T-helper 17 cell (primary cell): ENCODE results near the gene CHKA. TPM values are rescaled to one million over a fixed set of nuclear protein-coding genes. Genes with fewer than 3 reads are reported as not detected.
A peak's percentile ranks its signal among the peaks of the same experiment; 100 is the strongest.

Source experiments
- ATAC-seq: fragments of 150-1000 bp; cut with Tn5 transposase; 2 replicates; pipeline ENCODE4 v1.10.0; 2021; ENCODE audit warnings: mild to moderate bottlenecking, moderate library complexity
- DNase-seq, 3 donors: peaks; one replicate each; pipeline versions ENCODE4 v3.0.0 to v3.0.0-alpha.2; 2020 to 2021
- H3K9me3 ChIP-seq: one replicate; pipeline ENCODE4 v1.7.0; 2013; ENCODE audit warnings: low read length, mild to moderate bottlenecking; ENCODE audit not compliant: control insufficient read depth, poor library complexity, severe bottlenecking
- H3K27ac Mint-ChIP-seq: one replicate; pipeline ENCODE4 v1.8.0; 2022; ENCODE audit warnings: mild to moderate bottlenecking, moderate library complexity, mixed read lengths
- H3K27me3 Mint-ChIP-seq: one replicate; pipeline ENCODE4 v1.8.0; 2022; ENCODE audit warnings: mixed read lengths
- H3K36me3 Mint-ChIP-seq: one replicate; pipeline ENCODE4 v1.8.0; 2022; ENCODE audit warnings: low read depth, mixed read lengths
- H3K4me1 Mint-ChIP-seq: one replicate; pipeline ENCODE4 v1.8.0; 2022; ENCODE audit warnings: mild to moderate bottlenecking, mixed read lengths
- H3K4me3 Mint-ChIP-seq: one replicate; pipeline ENCODE4 v1.8.0; 2022; ENCODE audit warnings: mild to moderate bottlenecking, moderate library complexity, mixed read lengths
- total RNA-seq, 4 donors: library from RNA in 2 of 4; stranded (reverse) in 2 of 4; gene quantifications; one replicate each; pipeline ENCODE4 v1.2.3 and lab custom pipeline; 2022 to 2026

Gene CHKA
- total RNA-seq, 2 donors from 2014 or later, result 7.4 to 9.8 TPM

GRCh38 chr11:68040101-68040956 is 80.9 kb downstream of the CHKA start:
- Mint-ChIP-seq H3K27me3 (no peaks in the 10 kb centered on the region), H3K4me3 (peak overlapping the region; percentile 93), H3K4me1 (peaks cover 28% of the 10 kb centered on the region), H3K27ac (peak overlapping the region; percentile 89), H3K36me3 (no peaks in the 10 kb centered on the region)
- DNase-seq (no peak), ATAC-seq (peak; percentile 60)
- H3K9me3 ChIP-seq, result no peaks in the 10 kb centered on the region

GRCh38 chr11:68039526-68040086 is 81.6 kb downstream of the CHKA start:
- Mint-ChIP-seq H3K27ac (peak overlapping the region; percentile 89), H3K36me3 (no peaks in the 10 kb centered on the region), H3K4me1 (peaks cover 28% of the 10 kb centered on the region), H3K4me3 (peak overlapping the region; percentile 93), H3K27me3 (no peaks in the 10 kb centered on the region)
- DNase-seq, result no peak
- no peaks in the 10 kb centered on the region for H3K9me3 ChIP-seq
- peak; percentile 9 for ATAC-seq

- peak within 1 kb of the TSS; percentile 90 for H3K27ac Mint-ChIP-seq
Observed at GRCh38 chr11:68038718-68039525, 82.3 kb downstream of the CHKA start, which contains the start of gene TCIRG1. TCIRG1 (plus strand) TSS chr11:68039025; CDS start chr11:68041272, 2,247 bp downstream.

GRCh38 chr11:68038226-68038717 is 82.9 kb downstream of the CHKA start:
- H3K4me3 Mint-ChIP-seq, result peak overlapping the region; percentile 93
- peaks cover 25% of the 10 kb centered on the region for H3K4me1 Mint-ChIP-seq
- no peaks in the 10 kb centered on the region for H3K27me3 Mint-ChIP-seq
- no peak for ATAC-seq
- H3K9me3 ChIP-seq, result no peaks in the 10 kb centered on the region
- H3K27ac Mint-ChIP-seq, result peak overlapping the region; percentile 89
- DNase-seq, result no peak
- H3K36me3 Mint-ChIP-seq, result no peaks in the 10 kb centered on the region

More at GRCh38 chr11:68038718-68039525, 82.3 kb downstream of the CHKA start, which contains the start of gene TCIRG1:
- H3K9me3 ChIP-seq, result no peaks in the 10 kb centered on the region
- H3K36me3 Mint-ChIP-seq, result no peaks in the 10 kb centered on the region
- ATAC-seq, result peak; percentile 67
- H3K27me3 Mint-ChIP-seq, result no peaks in the 10 kb centered on the region
- DNase-seq, result peak in 2 of 3 donors; percentile 54 to 56
- H3K4me3 Mint-ChIP-seq, result peak within 1 kb of the TSS; percentile 93
- peaks cover 25% of the 10 kb centered on the region for H3K4me1 Mint-ChIP-seq

- Mint-ChIP-seq H3K4me3 (peak overlapping the region; percentile 65), H3K27me3 (no peaks in the 10 kb centered on the region), H3K27ac (peak overlapping the region; percentile 90), H3K36me3 (no peaks in the 10 kb centered on the region), H3K4me1 (peaks cover 25% of the 10 kb centered on the region)
- no peak for DNase-seq
- no peaks in the 10 kb centered on the region for H3K9me3 ChIP-seq
- ATAC-seq, result no peak
Observed at GRCh38 chr11:68037411-68038225, 83.6 kb downstream of the CHKA start.

GRCh38 chr11:68036717-68037239 is 84.4 kb downstream of the CHKA start:
- ATAC-seq, result peak; percentile 24
- H3K9me3 ChIP-seq, result no peaks in the 10 kb centered on the region
- H3K27ac Mint-ChIP-seq, result peak overlapping the region; percentile 90
- no peak overlapping the region for H3K4me3 Mint-ChIP-seq
- no peaks in the 10 kb centered on the region for H3K36me3 Mint-ChIP-seq
- no peaks in the 10 kb centered on the region for H3K27me3 Mint-ChIP-seq
- no peak for DNase-seq
- H3K4me1 Mint-ChIP-seq, result peaks cover 23% of the 10 kb centered on the region

- no peaks in the 10 kb centered on the region for H3K27me3 Mint-ChIP-seq
- peak overlapping the region; percentile 90 for H3K27ac Mint-ChIP-seq
- ATAC-seq, result no peak
- no peak for DNase-seq
- no peak overlapping the region for H3K4me3 Mint-ChIP-seq
- no peaks in the 10 kb centered on the region for H3K36me3 Mint-ChIP-seq
- H3K9me3 ChIP-seq, result no peaks in the 10 kb centered on the region
- peaks cover 24% of the 10 kb centered on the region for H3K4me1 Mint-ChIP-seq
Observed at GRCh38 chr11:68036141-68036716, 85.0 kb downstream of the CHKA start.

- no peak overlapping the region for H3K4me3 Mint-ChIP-seq
- no peaks in the 10 kb centered on the region for H3K27me3 Mint-ChIP-seq
- no peak for DNase-seq
- peaks cover 22% of the 10 kb centered on the region for H3K4me1 Mint-ChIP-seq
- H3K36me3 Mint-ChIP-seq, result peaks cover under 1% of the 10 kb centered on the region
- H3K27ac Mint-ChIP-seq, result no peak overlapping the region
- H3K9me3 ChIP-seq, result no peaks in the 10 kb centered on the region
- no peak for ATAC-seq
Observed at GRCh38 chr11:68035266-68035876, 85.8 kb downstream of the CHKA start.

- H3K27ac Mint-ChIP-seq, result no peak overlapping the region
- H3K4me1 Mint-ChIP-seq, result peaks cover 24% of the 10 kb centered on the region
- no peaks in the 10 kb centered on the region for H3K27me3 Mint-ChIP-seq
- no peaks in the 10 kb centered on the region for H3K9me3 ChIP-seq
- ATAC-seq (no peak), DNase-seq (no peak)
- no peak overlapping the region for H3K4me3 Mint-ChIP-seq
- peaks cover 3% of the 10 kb centered on the region for H3K36me3 Mint-ChIP-seq
Observed at GRCh38 chr11:68033708-68034045, 87.5 kb downstream of the CHKA start.

- no peaks in the 10 kb centered on the region for H3K27me3 Mint-ChIP-seq
- H3K36me3 Mint-ChIP-seq, result peaks cover 3% of the 10 kb centered on the region
- no peak overlapping the region for H3K27ac Mint-ChIP-seq
- no peak for ATAC-seq
- H3K4me1 Mint-ChIP-seq, result peaks cover 24% of the 10 kb centered on the region
- H3K9me3 ChIP-seq, result no peaks in the 10 kb centered on the region
- H3K4me3 Mint-ChIP-seq, result no peak overlapping the region
- no peak for DNase-seq
Observed at GRCh38 chr11:68032997-68033707, 88.0 kb downstream of the CHKA start.

- peaks cover 3% of the 10 kb centered on the region for H3K36me3 Mint-ChIP-seq
- DNase-seq (no peak), ATAC-seq (no peak)
- H3K27ac Mint-ChIP-seq, result peak overlapping the region; percentile 96
- no peaks in the 10 kb centered on the region for H3K27me3 Mint-ChIP-seq
- H3K9me3 ChIP-seq, result no peaks in the 10 kb centered on the region
- H3K4me3 Mint-ChIP-seq, result peak overlapping the region; percentile 97
- H3K4me1 Mint-ChIP-seq, result peaks cover 22% of the 10 kb centered on the region
Observed at GRCh38 chr11:68032003-68032402, 89.2 kb downstream of the CHKA start.
